NCI-H345 treated with DMSO at 0.1 percent for 48 hours (cell line): Measurements from ENCODE around the gene ABHD12.

ENCODE experiments used
- DNase-seq: peaks from one replicate; lab custom pipeline; 2025; ENCODE audit not compliant: unreplicated experiment; lab: John Stamatoyannopoulos, UW

Gene ABHD12

DNA sequence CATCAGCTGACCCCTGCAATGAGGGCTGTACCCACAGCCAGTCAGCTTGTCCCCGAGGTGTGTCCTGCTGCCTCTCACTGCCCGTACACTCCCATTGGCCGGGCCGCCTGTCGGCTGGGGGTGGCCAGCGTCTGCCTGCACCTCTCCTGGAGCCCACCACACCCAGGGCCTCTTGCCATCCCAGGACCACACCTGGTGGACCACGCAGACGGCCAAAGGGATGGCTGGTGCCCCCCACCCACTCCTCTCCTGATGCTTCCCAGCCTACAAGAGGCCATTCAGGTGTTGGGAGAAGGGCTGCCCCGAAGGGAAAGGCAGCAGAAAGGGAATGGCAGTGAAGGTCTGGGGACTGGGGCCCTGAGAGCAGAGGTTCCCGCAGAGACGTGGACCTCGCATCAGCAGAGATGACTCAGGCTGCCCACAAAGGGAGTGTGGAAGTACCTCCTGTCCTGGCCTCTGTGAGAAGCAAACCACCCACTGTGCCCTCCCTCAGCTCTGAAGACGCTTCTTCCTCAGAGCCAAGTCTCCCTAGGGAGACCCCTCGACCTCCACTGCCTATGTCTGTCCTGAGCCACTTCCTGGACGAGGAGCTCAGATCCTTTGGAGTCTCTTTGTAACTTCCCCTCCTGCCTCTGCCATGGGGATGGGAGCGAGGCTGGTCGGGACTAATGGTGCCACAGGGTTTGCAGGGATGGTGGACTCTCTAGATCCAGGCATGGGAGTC, 81.8 kb downstream of the ABHD12 start:
- no peak for DNase-seq

DNA sequence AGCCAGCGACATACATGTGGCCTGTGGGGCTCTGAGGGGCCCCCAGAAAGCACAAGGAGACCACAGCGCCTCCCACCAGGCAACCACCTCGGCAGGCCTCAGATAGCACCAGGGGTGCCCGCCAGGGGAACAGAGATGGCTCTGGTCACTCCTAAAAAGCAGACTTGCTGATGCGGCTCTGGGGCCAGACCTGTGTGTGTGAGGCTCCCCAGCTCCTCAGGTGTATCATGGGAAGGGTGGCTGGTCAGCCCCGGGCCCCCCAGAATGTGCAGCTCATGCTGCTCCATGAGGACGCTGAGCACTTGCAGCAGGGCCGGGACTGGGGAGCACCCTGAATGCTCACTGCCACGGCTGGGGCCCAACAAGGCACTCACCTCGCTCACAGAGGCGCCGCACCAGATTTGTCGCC, 82.5 kb downstream of the ABHD12 start:
- no peak for DNase-seq

DNA sequence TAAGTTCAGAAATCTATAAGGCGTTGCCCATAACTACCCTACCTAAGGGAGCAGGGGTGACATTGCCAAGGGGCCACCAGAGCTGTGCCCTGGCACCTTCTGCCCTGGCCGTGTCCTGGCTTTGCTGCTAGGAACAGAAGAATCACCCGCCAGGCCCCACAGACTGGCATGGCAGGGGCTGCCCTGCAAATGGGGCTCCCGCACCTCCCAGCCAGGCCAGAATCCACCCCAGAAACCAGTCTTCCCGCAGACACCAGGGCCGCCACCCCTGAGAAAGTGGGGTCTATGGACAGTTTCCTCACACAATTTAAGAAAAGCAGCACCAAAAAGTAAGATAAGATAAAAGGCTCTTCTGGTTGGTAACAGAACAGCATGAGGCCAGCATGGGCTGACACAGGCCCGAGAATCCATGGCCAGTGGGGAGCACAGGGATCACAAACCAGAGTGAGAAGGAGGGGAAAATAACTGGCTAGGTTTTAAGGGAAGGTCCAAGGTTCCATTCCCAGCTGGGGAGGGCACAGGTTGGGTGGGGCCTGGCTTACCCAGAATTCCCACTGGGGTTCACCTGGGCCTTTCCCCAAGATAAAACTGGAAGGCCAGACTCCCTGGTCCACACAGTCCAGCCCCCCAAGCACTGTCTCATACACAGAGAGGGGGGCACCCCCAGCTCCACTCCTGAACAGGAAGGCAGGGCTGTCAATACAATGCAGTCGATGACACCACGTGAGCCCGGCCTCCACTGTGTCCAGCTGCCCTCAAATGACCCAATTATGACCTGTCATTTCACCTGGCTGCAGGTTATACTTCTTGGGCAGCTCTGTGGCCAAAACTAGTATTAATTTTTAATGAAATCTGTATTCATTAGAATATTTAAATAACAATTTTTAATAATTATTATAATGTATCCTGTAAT, 83.4 kb downstream of the ABHD12 start:
- no peak for DNase-seq

DNA sequence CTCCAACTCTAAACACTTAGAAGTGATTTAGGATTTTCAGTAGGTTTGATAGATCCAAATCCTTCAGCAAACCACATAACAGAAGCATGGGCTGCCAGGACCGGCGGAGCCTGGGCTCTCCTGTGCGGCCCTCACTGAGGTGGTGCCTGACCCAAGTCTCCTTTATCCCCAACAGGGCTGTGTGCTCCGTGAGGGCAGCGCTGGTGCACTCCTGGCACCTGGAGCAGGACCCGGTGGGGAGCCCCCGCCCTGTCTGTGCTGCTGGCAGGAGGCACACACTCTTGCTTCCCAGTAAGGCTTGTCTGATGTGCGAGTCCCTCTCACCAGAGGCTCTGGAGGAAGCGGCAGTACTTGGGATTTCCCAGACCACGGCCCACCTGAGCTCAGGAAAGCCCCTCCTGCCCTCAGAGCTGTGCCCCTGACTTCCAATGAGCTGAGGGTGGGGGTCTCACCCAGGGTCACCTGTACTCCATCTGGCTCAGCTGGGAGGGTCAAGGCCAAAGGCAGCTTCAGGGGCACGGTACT, 86.5 kb downstream of the ABHD12 start:
- no peak for DNase-seq

DNA sequence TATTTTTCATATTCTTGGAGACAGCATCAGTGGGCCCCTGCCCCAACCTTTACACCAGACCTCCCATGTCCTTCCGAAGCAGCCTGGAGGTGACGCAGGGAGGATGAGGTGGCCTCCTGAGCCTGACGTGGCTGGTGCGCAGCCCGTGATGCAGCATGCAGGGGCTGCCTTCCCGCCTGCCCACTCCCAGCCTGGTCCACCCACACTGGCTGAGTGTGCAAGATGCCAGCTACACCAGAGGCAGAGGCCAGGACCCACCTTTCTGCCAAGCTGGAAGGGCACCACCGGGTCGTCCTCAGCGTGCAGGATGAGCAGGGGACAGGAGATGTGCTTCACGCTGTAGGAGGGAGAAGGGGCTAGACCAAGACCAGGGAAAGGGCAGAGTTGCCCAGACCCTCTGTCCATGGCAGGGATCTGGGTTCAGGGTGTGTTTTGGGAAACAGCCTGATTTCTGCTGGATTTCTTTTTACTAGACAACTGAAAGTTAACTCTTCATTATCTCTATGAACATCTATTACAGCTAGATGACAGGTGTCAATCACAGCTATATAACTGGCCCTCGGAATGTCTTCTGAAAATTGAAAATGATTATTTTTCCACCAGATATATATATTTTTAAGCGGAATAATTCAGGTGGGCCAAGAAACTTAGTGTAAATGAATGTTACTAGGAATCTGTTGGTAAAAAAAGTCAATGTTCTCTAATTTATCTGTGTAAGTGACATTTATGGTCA, 87.2 kb downstream of the ABHD12 start:
- DNase-seq = no peak

DNA sequence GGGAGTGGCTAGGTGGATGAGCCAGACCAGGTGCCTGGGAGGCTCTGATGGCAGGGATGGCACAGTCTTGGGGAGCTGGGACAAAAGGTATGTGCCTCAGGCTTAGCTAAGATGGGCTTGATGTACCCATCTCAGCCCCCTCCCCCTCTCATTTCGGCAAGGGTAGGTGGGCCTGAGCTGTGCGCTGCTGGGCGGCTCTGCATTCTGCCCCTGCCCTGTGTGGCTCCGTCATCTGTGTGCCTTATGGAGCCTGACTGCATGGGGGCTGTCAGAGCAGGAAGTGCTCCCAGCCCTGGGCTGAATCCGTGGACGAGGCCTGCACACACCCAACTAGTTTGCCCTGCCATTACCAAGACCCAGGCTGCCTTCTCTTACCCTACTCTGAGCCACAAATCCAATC, 88.0 kb downstream of the ABHD12 start:
- no peak for DNase-seq

DNA sequence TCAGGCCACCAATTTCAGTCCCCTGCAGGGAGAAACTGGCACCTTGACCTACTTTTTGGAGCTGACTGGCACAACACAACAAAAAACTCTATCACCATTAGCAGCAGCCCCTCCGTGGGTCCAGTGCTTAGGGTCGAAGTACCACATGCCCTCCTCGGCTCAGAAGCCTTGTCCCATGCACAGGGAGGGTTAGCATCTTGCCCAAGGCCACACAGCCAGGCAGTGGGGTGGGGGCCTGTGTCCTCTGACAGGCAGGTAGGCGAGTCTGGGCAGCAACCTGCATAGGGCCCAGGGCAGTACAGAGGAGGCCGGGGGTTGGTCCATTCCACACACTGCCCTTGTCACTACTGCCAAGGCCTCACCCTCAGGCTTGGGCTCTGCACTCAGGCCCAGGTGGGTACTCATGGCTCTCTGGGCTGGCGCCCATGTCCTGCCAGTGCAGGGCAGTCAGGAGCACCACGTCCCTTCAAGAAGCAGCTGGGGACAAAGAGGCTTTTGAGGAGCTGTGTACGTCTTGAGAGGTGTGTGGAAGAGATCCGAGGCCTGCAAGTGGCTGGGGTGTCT, 89.2 kb downstream of the ABHD12 start:
- DNase-seq = no peak

DNA sequence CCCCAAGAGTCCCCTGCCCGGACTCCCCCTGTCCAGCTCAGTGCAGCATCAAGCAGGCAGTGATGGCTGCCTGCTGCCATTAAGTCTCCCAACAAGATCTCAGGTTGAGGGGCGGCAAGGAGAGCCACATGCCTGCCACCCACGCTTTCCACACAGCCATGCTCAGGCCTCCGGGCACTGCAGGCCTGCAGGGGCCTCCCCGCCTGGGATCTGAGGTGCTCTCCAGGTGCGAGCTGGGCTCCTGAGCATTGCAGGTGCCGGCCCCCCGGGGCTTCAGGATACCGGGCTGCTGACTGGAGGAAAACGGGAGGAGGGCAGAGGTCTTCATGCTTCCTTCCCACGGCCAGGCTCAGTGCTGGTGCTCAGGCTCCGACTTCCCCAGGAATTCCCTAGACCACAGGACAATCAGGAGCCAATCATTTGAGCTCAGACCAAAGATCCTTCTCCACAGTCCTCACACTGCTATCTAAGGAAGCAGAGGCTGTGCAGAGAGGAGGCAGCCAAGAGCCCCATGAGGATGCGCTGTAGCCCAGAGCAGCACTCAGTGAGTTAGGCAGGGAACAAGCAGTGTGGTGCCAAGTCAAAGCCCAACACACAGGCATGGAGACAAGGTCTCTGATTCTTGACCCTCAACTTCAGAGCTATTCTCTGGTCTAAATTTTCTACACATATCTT, 90.0 kb downstream of the ABHD12 start:
- no peak for DNase-seq

DNA sequence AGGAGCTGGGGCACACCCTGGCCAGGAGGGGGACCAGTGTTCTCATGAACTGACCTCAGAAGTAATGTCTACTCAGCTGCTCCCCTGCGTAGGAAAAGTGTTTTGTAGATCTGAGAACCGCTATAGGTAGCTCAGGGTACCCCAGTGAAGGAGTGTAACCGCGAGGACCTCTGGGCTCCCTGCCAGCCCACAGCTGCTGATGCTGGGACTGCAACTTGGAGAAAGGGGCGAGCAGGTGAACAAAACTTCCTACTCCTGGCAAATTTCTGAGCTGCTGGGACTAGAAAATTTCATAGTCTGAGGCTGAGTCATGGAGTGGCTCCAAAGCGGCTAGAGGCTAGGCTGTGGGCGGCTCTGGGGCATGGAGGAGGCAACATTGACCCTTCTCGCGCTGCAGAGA, 90.8 kb downstream of the ABHD12 start:
- DNase-seq = no peak

DNA sequence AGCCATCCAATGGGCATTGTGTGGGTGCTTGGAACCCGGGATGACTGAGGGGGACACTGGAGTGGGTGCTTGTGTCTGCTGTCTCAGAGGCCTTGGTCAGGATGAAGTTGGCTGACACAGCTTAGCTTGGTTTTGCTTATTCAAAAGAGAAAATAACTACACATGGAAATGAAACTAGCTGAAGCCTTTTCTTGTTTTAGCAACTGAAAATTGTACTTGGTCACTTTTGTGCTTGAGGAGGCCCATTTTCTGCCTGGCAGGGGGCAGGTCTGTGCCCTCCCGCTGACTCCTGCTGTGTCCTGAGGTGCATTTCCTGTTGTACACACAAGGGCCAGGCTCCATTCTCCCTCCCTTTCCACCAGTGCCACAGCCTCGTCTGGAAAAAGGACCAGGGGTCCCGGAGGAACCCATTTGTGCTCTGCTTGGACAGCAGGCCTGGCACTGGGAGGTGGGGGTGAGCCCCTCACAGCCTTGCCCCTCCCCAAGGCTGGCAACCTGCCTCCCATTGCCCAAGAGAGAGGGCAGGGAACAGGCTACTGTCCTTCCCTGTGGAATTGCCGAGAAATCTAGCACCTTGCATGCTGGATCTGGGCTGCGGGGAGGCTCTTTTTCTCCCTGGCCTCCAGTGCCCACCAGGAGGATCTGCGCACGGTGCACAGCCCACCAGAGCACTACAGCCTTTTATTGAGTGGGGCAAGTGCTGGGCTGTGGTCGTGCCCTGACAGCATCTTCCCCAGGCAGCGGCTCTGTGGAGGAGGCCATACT, 93.3 kb downstream of the ABHD12 start:
- no peak for DNase-seq

DNA sequence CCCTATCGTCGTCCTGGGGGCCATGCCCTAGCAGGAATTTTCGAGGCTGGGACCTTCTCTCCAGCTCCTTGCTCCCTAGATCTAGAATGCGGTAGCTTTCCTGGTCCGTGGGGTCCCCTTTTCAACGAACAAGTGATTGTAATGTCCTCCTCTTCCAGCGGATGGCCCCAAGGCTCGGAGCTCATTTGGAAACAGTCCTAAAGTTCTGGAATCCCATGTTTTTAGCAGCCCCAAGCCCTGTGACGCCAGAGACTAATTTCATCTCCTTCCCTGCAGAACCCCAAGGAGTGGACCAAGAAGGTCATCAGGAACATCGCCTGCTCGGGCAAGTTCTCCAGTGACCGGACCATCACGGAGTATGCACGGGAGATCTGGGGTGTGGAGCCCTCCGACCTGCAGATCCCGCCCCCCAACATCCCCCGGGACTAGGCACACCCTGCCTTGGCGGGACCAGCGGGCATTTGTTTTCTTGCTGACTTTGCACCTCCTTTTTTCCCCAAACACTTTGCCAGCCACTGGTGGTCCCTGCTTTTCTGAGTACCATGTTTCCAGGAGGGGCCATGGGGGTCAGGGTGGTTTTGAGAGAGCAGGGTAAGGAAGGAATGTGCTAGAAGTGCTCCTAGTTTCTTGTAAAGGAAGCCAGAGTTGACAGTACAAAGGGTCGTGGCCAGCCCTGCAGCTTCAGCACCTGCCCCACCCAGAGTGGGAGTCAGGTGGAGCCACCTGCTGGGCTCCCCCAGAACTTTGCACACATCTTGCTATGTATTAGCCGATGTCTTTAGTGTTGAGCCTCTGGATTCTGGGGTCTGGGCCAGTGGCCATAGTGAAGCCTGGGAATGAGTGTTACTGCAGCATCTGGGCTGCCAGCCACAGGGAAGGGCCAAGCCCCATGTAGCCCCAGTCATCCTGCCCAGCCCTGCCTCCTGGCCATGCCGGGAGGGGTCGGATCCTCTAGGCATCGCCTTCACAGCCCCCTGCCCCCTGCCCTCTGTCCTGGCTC, 94.2 kb downstream of the ABHD12 start:
- no peak for DNase-seq

DNA sequence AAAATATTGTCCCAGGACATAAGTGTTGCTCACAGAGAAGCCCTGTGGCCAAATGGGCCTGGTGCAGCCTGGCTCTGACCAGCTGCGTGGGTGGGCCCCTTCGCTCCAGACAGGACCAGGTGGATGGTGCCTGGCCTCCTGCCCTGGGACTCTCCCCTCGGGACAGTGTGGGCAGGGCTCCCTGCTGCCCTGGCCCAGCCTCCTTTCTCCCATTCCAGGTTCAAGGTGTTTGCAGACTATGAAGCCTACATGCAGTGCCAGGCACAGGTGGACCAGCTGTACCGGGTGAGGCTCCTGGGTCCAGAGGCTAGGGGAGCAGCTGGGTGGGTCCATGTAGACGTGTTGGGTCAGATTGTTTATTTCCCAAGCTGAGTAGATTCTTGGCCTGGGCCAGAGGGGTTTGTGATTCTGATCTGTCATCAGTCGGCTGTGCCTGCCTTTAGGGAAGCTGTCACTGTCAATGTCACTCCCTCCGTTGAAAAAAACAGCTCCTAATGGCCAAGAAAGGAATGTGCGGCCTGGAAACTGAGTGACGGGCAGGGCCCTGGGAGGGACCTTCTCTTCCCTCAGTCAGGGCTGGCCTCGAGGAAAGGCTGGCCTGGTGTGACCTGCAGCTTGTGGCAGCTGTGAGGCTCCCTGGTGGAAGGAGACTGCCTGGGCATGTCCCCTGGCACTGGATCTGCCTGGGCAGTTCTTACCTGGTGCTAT, 95.1 kb downstream of the ABHD12 start:
- no peak for DNase-seq

DNA sequence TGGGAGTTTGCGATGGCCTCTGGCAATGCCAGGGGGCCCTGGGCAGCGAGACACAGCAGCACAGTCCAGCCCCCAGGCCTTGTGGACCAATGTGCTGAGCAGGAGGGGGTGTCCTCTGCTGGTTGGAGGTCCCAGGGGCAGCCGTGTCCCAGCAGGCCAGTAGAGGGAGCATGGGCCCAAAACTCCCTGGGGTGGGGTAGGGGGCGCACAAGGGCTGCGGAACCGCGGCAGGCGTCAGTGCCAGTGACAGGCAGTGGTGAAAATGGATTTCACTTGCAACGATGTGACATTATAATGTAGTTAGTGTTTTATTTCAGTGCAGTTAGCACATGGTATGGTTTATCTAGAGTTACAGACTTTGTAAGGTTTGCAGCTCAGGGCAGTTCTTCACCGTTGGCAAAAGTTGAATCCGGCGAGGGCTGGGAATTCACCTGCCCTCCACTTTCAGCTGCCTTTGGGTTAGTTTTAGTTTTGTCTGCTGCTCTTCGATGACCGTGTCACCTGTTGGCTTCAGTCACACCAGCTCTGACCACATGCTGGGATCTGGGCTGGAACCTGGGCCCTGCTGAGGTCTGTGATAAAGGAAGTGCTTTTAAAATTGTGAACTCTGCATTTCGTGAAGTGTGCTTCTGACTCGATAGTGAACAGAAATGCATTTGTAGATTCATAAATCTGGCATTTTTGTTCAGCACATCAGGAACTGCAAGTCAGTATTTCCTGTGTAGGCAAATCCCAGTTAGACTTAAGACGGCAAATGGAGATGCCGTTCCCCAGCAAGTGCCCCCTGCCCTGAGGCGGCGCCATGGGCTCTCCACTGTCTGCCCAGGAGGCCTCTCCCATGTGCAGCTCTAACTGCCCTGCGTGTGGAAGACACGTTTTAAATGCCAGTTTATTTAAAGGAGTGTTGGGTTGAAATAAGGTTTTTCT, 95.9 kb downstream of the ABHD12 start:
- peak; percentile 31 for DNase-seq

DNA sequence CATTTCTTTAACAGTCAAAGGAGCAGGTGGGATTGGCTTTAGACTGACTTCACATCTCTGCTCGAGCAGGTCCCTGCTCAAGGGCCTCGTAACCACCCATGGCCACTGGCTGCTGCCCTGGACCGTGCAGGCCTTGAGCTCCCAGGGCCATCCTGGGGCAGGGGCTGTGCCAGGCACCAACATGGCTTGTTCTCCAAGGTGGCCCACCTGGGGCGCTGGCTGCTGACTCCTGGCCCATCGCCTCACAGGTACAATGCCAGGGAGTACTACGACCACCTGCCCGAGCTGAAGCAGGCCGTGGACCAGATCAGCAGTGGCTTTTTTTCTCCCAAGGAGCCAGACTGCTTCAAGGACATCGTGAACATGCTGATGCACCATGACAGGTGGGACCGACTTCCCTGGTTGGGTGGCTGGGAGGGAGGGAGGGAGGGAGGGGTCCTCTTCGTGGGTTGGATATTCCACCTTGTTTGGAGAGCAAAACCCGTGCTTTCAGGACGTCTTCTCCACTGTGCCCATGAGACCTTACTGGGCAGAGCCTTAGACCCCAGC, 96.7 kb downstream of the ABHD12 start:
- no peak for DNase-seq

DNA sequence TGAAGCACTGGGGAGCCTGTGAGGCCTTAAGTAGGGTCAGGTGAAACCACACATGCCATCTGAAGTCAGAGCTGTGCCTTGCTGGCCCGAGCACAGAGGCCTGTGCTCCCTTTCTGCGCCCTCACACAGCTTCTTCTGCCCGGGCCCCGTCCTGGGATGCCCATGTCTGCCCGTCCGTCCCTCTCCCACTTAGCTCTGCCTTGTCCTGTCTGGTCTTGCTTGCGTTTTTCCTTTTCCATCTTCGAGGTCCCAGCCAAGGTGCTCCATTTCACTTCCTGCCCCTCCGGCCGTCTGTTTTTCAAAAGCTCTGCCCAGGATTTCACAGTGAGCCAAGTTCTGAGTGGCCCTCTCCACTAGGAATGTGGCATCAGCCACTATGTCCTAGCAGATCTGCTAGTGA, 97.1 kb downstream of the ABHD12 start:
- DNase-seq = no peak

DNA sequence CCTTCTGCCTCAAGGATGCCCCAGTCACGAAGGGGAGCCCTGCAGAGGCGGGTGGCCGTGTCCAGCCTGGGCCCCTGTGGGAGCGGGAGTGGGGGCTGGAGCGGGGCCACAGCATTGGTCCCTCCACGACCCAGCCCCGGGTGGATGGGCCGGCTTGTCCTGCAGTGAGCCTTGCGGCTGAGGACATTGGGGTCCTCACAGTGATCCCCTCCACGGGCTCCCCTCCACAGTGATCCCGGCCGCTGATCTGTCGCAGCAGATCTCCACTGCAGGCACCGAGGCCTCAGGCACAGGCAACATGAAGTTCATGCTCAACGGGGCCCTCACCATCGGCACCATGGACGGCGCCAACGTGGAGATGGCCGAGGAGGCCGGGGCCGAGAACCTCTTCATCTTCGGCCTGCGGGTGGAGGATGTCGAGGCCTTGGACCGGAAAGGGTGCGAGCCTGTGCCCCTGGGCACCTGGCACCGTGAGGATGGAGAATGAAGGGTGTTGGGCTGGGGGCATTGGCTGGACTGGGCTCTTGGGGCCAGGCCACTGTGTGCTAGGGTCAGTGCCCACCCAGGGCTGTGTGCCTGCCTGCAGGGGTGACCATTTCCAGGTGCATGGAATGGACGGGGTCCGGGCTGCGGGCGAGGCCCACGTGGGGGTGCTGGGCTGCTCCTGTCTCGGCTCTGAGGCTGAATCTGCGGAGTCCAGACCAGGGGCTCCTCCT, 98.3 kb downstream of the ABHD12 start:
- DNase-seq = no peak
